Activated B cell treated with CpG ODN at 0.5 μM for 24 hours (primary cell): ENCODE data around the gene TFPI. TPM values are rescaled to one million over a fixed set of nuclear protein-coding genes. Genes with fewer than 3 reads are reported as not detected.
A peak's percentile ranks its signal among the peaks of the same experiment; 100 is the strongest.

ENCODE experiments used
- ATAC-seq: fragments of 200-7000 bp; cut with Tn5 transposase; one replicate; pipeline ENCODE4 v1.10.0; 2021; ENCODE audit warnings: low read depth, mild to moderate bottlenecking, moderate library complexity
- CTCF ChIA-PET: fragments of 350-600 bp; sonication (Branson Sonifier 250); formaldehyde crosslinking; loops from one replicate; lab custom pipeline; 2021; ENCODE audit warnings: antibody characterized with exemption; lab: Charles Lee
- POLR2A ChIA-PET: fragments of 350-600 bp; sonication (Branson Sonifier 250); formaldehyde crosslinking; loops from one replicate; lab custom pipeline; 2021; ENCODE audit warnings: antibody characterized with exemption; lab: Charles Lee
- DNase-seq: peaks from one replicate; pipeline ENCODE4 v3.0.0; 2022
- H3K27ac Mint-ChIP-seq: one replicate; pipeline ENCODE4 v1.8.0; 2020; ENCODE audit warnings: mixed read lengths
- H3K27me3 Mint-ChIP-seq: one replicate; pipeline ENCODE4 v1.8.0; 2021; ENCODE audit warnings: mixed read lengths
- H3K36me3 Mint-ChIP-seq: one replicate; pipeline ENCODE4 v1.8.0; 2021; ENCODE audit warnings: low read depth, mixed read lengths
- H3K4me1 Mint-ChIP-seq: one replicate; pipeline ENCODE4 v1.8.0; 2021; ENCODE audit warnings: mixed read lengths
- H3K4me3 Mint-ChIP-seq: one replicate; pipeline ENCODE4 v1.8.0; 2020; ENCODE audit warnings: mild to moderate bottlenecking, mixed read lengths
- H3K9me3 Mint-ChIP-seq: one replicate; pipeline ENCODE4 v1.8.0; 2020; ENCODE audit warnings: mixed read lengths
- intact Hi-C: fragments of 100-400 bp; cut with micrococcal nuclease; formaldehyde crosslinking; loops from one replicate; pipeline ENCODE4 v1.15.1; 2024
- total RNA-seq: library from RNA; stranded (reverse); gene quantifications from 2 replicates; pipeline ENCODE4 v1.2.3, GENCODE V29; 2022
- TF ChIP-seq, protein P1 (sequence below): fragments of 200-600 bp; IDR thresholded peaks from one replicate; pipeline ENCODE4 v1.8.0; 2022; ENCODE audit warnings: antibody characterized with exemption, mild to moderate bottlenecking

The TFPI gene
- total RNA-seq, 1 donor from 2014 or later = not detected

DNA sequence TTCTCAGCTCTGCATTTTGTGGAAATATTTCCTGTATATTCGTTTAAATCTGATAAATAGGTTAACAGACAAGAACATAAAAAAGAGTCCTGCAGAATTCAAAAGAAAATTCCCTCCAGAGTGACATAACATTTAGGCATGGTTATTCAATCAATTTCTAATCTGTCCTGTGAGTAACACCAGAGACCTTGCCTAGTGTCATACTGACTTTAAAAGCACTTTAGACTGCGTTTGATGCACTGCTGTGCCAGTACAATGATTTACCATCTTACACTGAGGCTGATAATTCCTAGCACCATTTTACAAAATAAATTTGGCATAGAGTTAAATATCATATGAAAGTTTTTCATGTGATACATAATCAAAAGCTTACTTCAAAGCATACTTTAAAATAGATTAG, 70.7 kb downstream of the TFPI start:
- Mint-ChIP-seq H3K4me3 (no peak overlapping the region), H3K36me3 (no peaks in the 10 kb centered on the region), H3K4me1 (no peaks in the 10 kb centered on the region), H3K27ac (no peak overlapping the region), H3K27me3 (no peaks in the 10 kb centered on the region), H3K9me3 (no peaks in the 10 kb centered on the region)
- POLR2A ChIA-PET = no interaction called here
- CTCF ChIA-PET = no interaction called here
- ATAC-seq = no peak
- TF ChIP-seq, protein P1, sequence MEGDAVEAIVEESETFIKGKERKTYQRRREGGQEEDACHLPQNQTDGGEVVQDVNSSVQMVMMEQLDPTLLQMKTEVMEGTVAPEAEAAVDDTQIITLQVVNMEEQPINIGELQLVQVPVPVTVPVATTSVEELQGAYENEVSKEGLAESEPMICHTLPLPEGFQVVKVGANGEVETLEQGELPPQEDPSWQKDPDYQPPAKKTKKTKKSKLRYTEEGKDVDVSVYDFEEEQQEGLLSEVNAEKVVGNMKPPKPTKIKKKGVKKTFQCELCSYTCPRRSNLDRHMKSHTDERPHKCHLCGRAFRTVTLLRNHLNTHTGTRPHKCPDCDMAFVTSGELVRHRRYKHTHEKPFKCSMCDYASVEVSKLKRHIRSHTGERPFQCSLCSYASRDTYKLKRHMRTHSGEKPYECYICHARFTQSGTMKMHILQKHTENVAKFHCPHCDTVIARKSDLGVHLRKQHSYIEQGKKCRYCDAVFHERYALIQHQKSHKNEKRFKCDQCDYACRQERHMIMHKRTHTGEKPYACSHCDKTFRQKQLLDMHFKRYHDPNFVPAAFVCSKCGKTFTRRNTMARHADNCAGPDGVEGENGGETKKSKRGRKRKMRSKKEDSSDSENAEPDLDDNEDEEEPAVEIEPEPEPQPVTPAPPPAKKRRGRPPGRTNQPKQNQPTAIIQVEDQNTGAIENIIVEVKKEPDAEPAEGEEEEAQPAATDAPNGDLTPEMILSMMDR = no peak
- intact Hi-C loops = no loop called here
- DNase-seq = no peak

DNA sequence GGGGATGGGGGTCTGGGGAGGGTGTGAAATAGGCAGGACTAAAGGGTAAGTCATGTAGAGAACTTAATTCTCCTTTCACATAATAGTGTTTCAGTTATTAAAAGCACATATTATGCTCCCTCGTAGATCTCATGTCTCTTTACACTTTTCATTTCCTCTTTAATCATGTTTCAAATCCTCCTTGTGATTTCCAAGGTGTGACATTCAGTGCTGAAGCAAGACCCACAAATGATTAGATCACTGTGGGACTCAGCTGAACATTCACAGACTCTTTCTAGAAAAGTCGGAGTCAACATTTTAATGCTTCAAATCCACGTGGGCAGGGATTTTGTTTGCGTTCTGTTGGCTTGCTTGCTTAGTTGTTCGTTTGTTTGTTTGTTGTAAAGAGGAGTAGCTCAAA, 71.4 kb downstream of the TFPI start:
- DNase-seq = no peak
- H3K9me3 Mint-ChIP-seq = no peaks in the 10 kb centered on the region
- no peaks in the 10 kb centered on the region for H3K36me3 Mint-ChIP-seq
- CTCF ChIA-PET = no interaction called here
- intact Hi-C loops = no loop called here
- ATAC-seq = peak; percentile 21
- no peak overlapping the region for H3K4me3 Mint-ChIP-seq
- no peaks in the 10 kb centered on the region for H3K27me3 Mint-ChIP-seq
- TF ChIP-seq, protein P1 = no peak
- H3K4me1 Mint-ChIP-seq = no peaks in the 10 kb centered on the region
- POLR2A ChIA-PET = no interaction called here
- H3K27ac Mint-ChIP-seq = no peak overlapping the region

DNA sequence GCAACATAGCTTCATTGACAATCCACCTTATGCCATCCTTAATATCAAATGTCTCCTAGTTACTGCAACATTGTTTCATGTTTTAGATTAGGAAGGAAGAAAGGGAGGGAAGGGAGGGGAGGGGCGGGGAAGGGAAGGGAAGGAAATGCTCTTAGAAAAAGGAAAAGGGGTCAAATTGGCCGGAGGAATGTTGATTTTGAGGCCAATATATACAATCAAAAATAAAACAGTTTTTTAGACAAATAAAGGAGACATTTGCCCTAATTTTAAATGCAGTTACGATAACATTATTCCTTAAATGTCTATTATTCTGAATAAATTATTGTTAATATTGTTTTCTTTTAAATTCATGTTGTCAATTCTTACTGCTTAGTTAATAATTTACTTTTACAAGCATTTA, 72.7 kb downstream of the TFPI start:
- DNase-seq (no peak), ATAC-seq (no peak)
- intact Hi-C loops = no loop called here
- CTCF ChIA-PET = no interaction called here
- no peaks in the 10 kb centered on the region for H3K4me1 Mint-ChIP-seq
- H3K9me3 Mint-ChIP-seq = no peaks in the 10 kb centered on the region
- H3K27ac Mint-ChIP-seq = no peak overlapping the region
- no peaks in the 10 kb centered on the region for H3K27me3 Mint-ChIP-seq
- TF ChIP-seq, protein P1 = no peak
- H3K4me3 Mint-ChIP-seq = no peak overlapping the region
- H3K36me3 Mint-ChIP-seq = no peaks in the 10 kb centered on the region
- POLR2A ChIA-PET = no interaction called here

DNA sequence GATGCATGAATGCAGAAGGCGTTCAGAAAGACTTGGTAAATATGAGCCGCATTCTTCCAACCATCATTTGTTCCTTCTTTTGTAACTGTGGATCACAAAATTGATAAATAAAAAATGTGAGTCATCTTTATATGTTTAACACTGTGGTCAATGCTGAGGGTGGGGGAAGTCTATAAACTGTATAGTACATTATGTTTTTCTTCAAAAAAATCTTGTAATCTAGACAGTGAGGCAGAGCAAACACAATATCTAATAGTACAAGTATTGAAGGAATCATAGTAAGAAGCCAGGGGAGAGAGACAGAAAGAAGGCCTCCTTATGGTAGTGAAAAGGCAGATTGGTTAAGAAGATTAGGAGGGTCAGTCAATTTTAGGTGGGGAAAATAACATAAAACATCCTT, 75.5 kb downstream of the TFPI start:
- TF ChIP-seq, protein P1 = no peak
- H3K36me3 Mint-ChIP-seq = no peaks in the 10 kb centered on the region
- ChIA-PET CTCF (no interaction called here), POLR2A (no interaction called here)
- H3K27me3 Mint-ChIP-seq = no peaks in the 10 kb centered on the region
- no peaks in the 10 kb centered on the region for H3K9me3 Mint-ChIP-seq
- ATAC-seq = no peak
- no peak overlapping the region for H3K27ac Mint-ChIP-seq
- intact Hi-C loops = no loop called here
- H3K4me1 Mint-ChIP-seq = no peaks in the 10 kb centered on the region
- DNase-seq = no peak
- no peak overlapping the region for H3K4me3 Mint-ChIP-seq

DNA sequence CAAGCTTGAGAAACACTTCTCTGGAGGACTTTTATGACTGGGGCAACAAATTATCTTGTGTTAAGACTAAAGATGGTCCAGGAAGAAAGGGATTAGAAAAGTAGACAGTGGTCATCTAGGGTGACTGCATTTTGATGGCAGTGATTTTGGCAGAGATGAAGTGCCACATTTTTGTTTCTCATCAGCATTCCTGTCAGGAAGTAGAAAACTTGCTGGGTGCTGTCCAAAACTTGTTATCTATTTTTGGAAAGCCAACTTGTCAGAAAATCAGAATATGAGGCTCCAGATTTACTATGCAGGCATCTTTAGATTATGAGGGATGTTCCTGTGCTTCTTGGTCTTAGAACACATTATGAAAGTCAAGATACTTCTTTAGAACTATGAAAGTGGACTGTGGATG, 77.2 kb downstream of the TFPI start:
- no peak for DNase-seq
- POLR2A ChIA-PET = no interaction called here

More for the DNA sequence above, 77.2 kb downstream of the TFPI start:
- Mint-ChIP-seq H3K4me1 (no peaks in the 10 kb centered on the region), H3K27me3 (no peaks in the 10 kb centered on the region), H3K9me3 (no peaks in the 10 kb centered on the region), H3K4me3 (no peak overlapping the region), H3K27ac (no peak overlapping the region), H3K36me3 (no peaks in the 10 kb centered on the region)
- intact Hi-C loops = no loop called here
- ATAC-seq = no peak
- CTCF ChIA-PET = no interaction called here
- TF ChIP-seq, protein P1 = no peak
